ENCODE results near the gene EBPL.

EBPL gene

DNA sequence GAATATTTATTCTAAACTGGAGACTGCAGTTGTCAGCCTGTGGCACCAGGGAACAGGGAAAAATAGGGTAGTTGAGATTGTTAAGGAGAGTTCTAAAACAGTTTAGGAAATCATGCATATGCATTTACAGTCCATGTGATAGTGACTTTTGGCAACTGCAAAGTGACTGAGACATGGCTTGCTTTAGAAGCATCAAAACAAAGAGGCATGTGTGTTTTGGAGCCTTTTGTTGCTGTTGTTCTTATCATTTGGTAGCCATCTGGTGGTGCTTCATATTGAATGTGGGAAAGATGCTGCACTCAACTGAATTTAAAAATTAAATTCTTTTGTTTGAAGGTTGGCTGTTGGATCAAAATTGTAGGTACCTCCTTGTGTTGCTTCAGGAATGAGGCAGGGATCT, 10.2 kb upstream of the EBPL start:
- Histone ChIP-seq H3K36me3 (peaks cover 79% of the 10 kb centered on the region), H4K20me1 (no peaks in the 10 kb centered on the region), H3K27me3 (no peaks in the 10 kb centered on the region), H3K9me3 (no peaks in the 10 kb centered on the region), H3K4me2 (no peak overlapping the region), H3K4me3 (no peak overlapping the region), H3K4me1 (no peaks in the 10 kb centered on the region), H3K27ac (no peak overlapping the region), H3K9ac (no peak overlapping the region)
- TF ChIP-seq Cebpa-rat (IDR thresholded peaks at IDR 0.05) = no peak

DNA sequence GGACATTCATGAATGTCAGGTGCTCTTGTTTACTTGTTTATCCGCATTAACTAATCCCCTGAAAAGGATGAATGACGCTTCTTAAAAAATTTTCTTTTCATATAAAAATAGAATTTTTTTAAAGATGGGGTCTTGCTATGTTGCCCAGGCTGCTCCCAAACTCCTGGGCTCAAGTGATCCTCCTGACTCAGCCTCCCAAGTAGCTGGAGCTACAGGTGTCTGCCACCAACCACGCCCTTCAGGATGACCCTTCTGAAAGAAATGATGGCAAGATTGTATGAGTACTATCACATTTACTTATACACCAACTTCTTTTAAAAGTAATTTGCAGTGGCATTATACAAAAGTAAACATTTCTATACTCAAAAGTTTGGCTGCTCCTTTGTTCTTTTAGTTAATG, 6.2 kb upstream of the EBPL start:
- no peak for TF ChIP-seq Cebpa-rat (IDR thresholded peaks at IDR 0.05)
- H3K36me3 ChIP-seq = peaks cover 44% of the 10 kb centered on the region

DNA sequence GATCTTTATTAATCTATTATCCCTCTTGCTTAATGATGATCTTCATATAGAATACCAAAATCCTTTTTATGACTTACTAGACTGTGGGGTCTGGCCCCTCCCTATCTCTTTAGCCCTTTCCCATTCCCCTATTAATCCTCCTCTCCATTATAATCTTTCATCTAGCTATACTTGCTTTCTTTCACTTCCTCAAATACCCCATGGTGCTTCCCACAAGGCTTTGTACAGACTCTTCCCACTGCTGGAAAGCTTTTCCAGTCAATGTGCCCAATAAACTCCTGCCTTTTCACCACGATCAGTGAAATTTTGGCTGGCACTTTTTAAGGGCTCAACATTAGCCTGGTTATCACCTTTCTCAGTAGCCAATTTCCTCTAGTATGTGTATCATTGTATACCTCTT, 3.2 kb upstream of the EBPL start:
- Histone ChIP-seq H4K20me1 (peaks cover 6% of the 10 kb centered on the region; the same call in 1 of the 2 replicates), H3K4me3 (no peak overlapping the region), H3K9me3 (no peaks in the 10 kb centered on the region), H3K4me1 (peaks cover 17% of the 10 kb centered on the region), H3K27me3 (no peaks in the 10 kb centered on the region), H3K27ac (no peak overlapping the region), H3K36me3 (peaks cover 26% of the 10 kb centered on the region; the same call in 1 of the 2 replicates), H3K9ac (no peak overlapping the region), H3K4me2 (no peak overlapping the region)
- TF ChIP-seq Cebpa-rat (IDR thresholded peaks at IDR 0.05) = no peak

More for the DNA sequence above, 6.2 kb upstream of the EBPL start:
- Histone ChIP-seq H3K4me3 (no peak overlapping the region), H3K27me3 (no peaks in the 10 kb centered on the region), H3K4me2 (no peak overlapping the region), H3K9me3 (no peaks in the 10 kb centered on the region), H3K27ac (no peak overlapping the region), H3K9ac (no peak overlapping the region), H4K20me1 (no peaks in the 10 kb centered on the region), H3K4me1 (no peaks in the 10 kb centered on the region)

DNA sequence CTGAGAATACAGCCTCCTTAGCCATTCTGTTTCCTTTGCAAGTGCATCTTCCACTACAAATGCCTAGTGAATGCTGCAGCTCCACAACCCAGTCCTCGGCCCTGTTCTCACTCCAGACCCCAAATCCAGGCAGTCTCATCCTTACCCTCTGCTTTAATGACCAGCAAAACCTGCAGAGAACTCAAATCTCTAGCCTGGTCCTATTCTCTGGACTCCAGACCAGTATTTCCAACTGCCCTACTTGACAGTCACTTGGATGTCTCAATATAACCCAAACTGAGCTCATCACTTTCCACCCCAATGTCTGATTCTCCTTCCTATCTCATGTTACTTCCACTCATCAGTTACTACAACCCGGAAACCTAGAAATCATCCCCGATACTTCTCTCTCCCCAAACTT, 2.6 kb upstream of the EBPL start:
- no peaks in the 10 kb centered on the region for H3K9me3 ChIP-seq
- H3K27me3 ChIP-seq = no peaks in the 10 kb centered on the region
- peaks cover 23% of the 10 kb centered on the region for H3K4me1 ChIP-seq
- peaks cover 29% of the 10 kb centered on the region; the same call in 1 of the 2 replicates for H3K36me3 ChIP-seq
- no peak overlapping the region for H3K9ac ChIP-seq
- no peak for TF ChIP-seq Cebpa-rat (IDR thresholded peaks at IDR 0.05)
- H3K27ac ChIP-seq = no peak overlapping the region
- H4K20me1 ChIP-seq = peaks cover 12% of the 10 kb centered on the region; the same call in 1 of the 2 replicates
- no peak overlapping the region for H3K4me3 ChIP-seq
- no peak overlapping the region for H3K4me2 ChIP-seq

DNA sequence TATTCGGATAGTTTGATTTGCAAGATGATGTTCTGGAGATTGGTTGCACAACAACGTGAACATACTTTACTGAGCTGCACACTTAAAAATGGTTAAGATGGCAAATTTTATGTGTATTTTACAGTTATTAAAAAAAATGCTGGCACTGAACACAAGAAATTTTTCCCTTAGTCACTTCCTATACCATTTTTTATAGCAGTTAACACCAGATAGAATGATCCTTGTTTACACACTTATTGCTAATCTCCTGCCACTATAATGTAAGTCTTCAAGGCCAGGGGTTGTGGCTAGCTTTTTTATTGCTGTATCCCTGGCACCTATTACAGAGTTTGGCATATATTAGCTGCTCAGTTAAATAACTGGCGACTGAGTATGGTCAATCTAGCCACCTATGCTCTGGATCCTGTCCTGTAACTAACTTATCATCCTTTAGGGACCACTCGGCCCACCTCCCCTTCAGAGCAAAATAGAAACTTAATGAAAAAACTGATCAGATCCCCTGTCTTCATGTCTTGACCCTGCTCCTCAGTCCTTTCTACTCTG, 2.0 kb upstream of the EBPL start:
- H3K9me3 ChIP-seq = no peaks in the 10 kb centered on the region
- no peak overlapping the region for H3K27ac ChIP-seq
- no peaks in the 10 kb centered on the region for H3K27me3 ChIP-seq
- no peak overlapping the region for H3K4me3 ChIP-seq
- peaks cover 26% of the 10 kb centered on the region for H3K4me1 ChIP-seq
- TF ChIP-seq Cebpa-rat (IDR thresholded peaks at IDR 0.05) = no peak
- no peak overlapping the region for H3K4me2 ChIP-seq
- H3K36me3 ChIP-seq = peaks cover 29% of the 10 kb centered on the region
- H3K9ac ChIP-seq = no peak overlapping the region
- peaks cover 15% of the 10 kb centered on the region; the same call in 1 of the 2 replicates for H4K20me1 ChIP-seq

DNA sequence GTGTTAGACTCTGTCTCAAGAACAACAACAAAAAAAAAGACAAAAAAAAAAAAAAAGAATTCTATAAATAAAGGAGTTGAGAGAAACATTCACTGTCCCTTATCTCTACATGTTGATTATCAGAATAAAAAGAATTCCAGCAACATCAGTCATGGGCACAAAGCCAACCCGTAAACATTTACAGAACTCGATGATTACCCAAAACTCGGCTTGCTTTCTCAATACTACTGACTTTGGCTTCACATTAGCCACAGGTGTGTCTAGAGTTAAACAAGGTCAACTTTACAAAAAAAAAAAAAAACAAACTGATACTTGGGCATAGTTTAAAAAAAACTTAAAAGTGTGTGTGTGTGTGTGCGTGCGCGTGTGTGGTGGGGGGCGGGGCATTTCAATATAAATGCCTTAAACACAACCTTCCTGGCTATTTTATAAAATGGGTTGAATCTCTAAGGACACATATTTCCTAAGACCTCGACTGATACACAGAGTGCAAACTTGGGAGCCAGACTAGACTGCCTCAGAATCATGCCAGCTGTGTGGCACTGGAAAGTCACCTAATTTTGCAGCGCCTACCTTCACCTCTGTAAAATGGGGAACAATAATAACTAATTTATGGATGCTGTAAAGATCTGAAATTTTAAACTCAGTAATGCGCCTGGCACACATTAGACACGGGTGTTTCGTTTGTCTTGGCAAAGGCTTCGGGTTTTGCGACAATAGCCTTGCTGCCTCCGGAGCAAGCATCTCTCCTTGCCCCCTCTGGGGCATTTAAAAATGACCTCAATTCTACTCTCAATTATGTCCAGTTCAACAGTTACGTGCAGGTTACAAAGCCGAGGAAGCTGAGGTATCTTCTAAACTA, 922 bp downstream of the EBPL start:
- no peak for TF ChIP-seq Cebpa-rat (IDR thresholded peaks at IDR 0.05)
- Histone ChIP-seq H4K20me1 (peaks cover 43% of the 10 kb centered on the region), H3K9ac (peak overlapping the region; percentile 91), H3K27me3 (no peaks in the 10 kb centered on the region), H3K36me3 (peaks cover 41% of the 10 kb centered on the region), H3K9me3 (no peaks in the 10 kb centered on the region), H3K4me3 (peak overlapping the region; percentile 88), H3K27ac (peak overlapping the region; percentile 92), H3K4me1 (peaks cover 26% of the 10 kb centered on the region), H3K4me2 (peak overlapping the region; percentile 77)

DNA sequence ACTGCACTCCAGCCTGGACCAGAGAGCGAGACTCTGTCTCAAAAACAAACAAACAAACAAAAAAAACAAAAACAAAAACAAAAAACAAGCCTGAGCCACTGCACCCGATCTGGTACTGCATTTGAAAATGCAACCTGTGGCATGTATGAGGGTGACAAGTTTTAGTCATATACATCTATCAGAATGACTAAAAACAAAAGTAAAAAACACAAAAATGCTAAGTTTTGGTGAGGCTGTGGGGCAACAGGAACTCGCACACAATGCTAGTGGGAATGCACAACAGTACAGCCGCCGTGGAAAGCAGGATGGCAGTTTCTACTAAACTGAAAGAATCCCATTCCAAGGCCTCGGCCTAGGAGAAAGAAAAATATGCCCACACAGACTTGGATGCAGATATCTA, 7.8 kb downstream of the EBPL start:
- peaks cover 99% of the 10 kb centered on the region for H4K20me1 ChIP-seq

DNA sequence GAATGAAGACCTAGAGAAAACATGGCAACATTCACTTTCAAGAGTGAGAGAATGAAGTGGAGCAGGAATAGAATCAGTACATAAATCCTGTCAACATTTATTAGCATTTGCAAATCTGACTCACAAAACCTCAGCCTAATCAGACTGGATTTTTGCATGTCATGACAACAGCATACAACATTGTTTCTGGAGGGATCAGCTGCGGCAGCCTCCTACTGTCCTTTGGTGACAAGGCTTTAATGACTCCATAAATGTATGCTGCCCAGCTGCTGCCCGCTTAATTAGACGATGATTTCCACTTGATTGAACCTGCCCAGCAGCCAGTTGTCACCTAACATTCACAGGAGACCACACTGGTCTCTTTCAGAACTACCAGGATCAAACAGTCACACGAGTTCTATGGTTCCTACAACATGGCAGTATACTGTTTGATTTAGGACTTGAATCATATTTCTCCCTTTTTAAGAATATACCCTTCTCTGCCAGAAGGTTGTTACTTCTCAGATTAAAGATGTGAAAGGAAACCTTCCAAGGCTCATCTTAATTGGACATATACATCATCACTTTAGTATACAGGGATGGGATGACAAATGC, 9.3 kb downstream of the EBPL start:
- peaks cover 100% of the 10 kb centered on the region for H4K20me1 ChIP-seq

More for the DNA sequence above, 7.8 kb downstream of the EBPL start:
- Histone ChIP-seq H3K27me3 (no peaks in the 10 kb centered on the region), H3K4me3 (no peak overlapping the region), H3K4me2 (no peak overlapping the region), H3K27ac (no peak overlapping the region), H3K4me1 (peaks cover 17% of the 10 kb centered on the region), H3K9ac (no peak overlapping the region), H3K9me3 (peaks cover 3% of the 10 kb centered on the region), H3K36me3 (peaks cover 74% of the 10 kb centered on the region)
- TF ChIP-seq Cebpa-rat (IDR thresholded peaks at IDR 0.05) = no peak

DNA sequence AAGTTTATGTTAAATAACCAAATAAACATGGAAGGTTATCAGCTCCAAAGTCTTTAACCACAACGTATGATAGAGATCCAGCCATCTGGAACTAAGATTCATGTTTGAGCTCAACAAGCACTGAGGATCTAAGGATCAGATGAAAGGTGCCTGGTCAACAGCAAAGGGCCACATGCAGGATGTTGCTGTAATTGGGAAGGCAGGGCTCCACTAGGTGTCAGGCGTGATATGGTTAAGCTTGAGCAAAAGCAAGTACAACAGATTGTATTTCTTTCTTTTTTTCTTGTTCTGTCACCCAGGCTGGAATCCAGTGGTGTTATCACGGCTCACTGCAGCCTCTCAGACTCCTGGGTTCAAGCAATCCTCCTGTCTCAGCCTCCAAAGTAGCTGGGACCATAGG, 12.0 kb downstream of the EBPL start:
- Histone ChIP-seq H3K9ac (no peak overlapping the region), H3K4me3 (no peak overlapping the region), H3K36me3 (peaks cover 75% of the 10 kb centered on the region), H3K27me3 (no peaks in the 10 kb centered on the region), H3K27ac (no peak overlapping the region), H3K4me1 (peaks cover 17% of the 10 kb centered on the region), H4K20me1 (peaks cover 97% of the 10 kb centered on the region), H3K4me2 (no peak overlapping the region), H3K9me3 (peaks cover 19% of the 10 kb centered on the region)
- no peak for TF ChIP-seq Cebpa-rat (IDR thresholded peaks at IDR 0.05)

More for the DNA sequence above, 9.3 kb downstream of the EBPL start:
- Histone ChIP-seq H3K9me3 (peaks cover 16% of the 10 kb centered on the region), H3K4me2 (no peak overlapping the region), H3K9ac (no peak overlapping the region), H3K4me1 (peaks cover 17% of the 10 kb centered on the region), H3K4me3 (no peak overlapping the region), H3K27me3 (no peaks in the 10 kb centered on the region), H3K27ac (no peak overlapping the region), H3K36me3 (peaks cover 74% of the 10 kb centered on the region)
- no peak for TF ChIP-seq Cebpa-rat (IDR thresholded peaks at IDR 0.05)
